Measurements from ENCODE around the gene SMR3A. TPM values are rescaled to one million over a fixed set of nuclear protein-coding genes. Genes with fewer than 3 reads are reported as not detected.

Gene SMR3A
- total RNA-seq (2022; extraction: Qiagen RNA extraction): not detected in 5 replicates

GRCh38 chr4:70360460-70360859 is at the start of gene SMR3A:
TSS of gene SMR3A (plus strand) at chr4:70360760. CDS start at chr4:70362116, 1,356 bp downstream.

GRCh38 chr4:70334681-70335080 is 25.9 kb upstream of the SMR3A start, which contains the start of gene CABS1:
TSS of gene CABS1 (plus strand) at chr4:70334981. CDS start at chr4:70335040, 59 bp downstream.

GRCh38 chr4:70382691-70383181 is 22.2 kb downstream of the SMR3A start, which contains the start of gene SMR3B:
TSS of gene SMR3B (plus strand) at chr4:70383131. CDS start at chr4:70384511, 1,380 bp downstream.

GRCh38 chr4:70397580-70397979 is 37.0 kb downstream of the SMR3A start, which contains the start of gene OPRPN:
TSS of gene OPRPN (plus strand) at chr4:70397940. CDS start at chr4:70399286, 1,346 bp downstream.

Other genes with a start within 250 kb of the SMR3A start
- not detected in 5 replicates for gene PRR27, start 206.5 kb upstream of the SMR3A start, total RNA-seq (2022; extraction: Qiagen RNA extraction)
- not detected in 5 replicates for gene ODAM, start 165.0 kb upstream of the SMR3A start, total RNA-seq (2022; extraction: Qiagen RNA extraction)
- gene FDCSP, start 134.6 kb upstream of the SMR3A start, total RNA-seq (2022; extraction: Qiagen RNA extraction): not detected in 5 replicates
- not detected in 5 replicates for gene CSN3, start 118.2 kb upstream of the SMR3A start, total RNA-seq (2022; extraction: Qiagen RNA extraction)
- gene CABS1, start 25.8 kb upstream of the SMR3A start, total RNA-seq (2022; extraction: Qiagen RNA extraction): not detected in 5 replicates
- not detected in 5 replicates for gene SMR3B, start 22.4 kb downstream of the SMR3A start, total RNA-seq (2022; extraction: Qiagen RNA extraction)
- not detected in 5 replicates for gene OPRPN, start 37.2 kb downstream of the SMR3A start, total RNA-seq (2022; extraction: Qiagen RNA extraction)
- not detected in 5 replicates for gene MUC7, start 111.4 kb downstream of the SMR3A start, total RNA-seq (2022; extraction: Qiagen RNA extraction)
- gene AMTN, start 157.8 kb downstream of the SMR3A start, total RNA-seq (2022; extraction: Qiagen RNA extraction): 0.08 to 0.15 TPM in 2 of 5 replicates, not detected in the others
- not detected in 5 replicates for gene AMBN, start 231.5 kb downstream of the SMR3A start, total RNA-seq (2022; extraction: Qiagen RNA extraction)